ENCODE measurements around the gene CHID1.

CHID1 gene

GRCh38 chr11:820655-821511 lies 89.7 kb downstream of the CHID1 start:
- no peak for DNase-seq (ENCODE audit: low read depth)
- peak overlapping the region; percentile 80 for H3K4me3 ChIP-seq (ENCODE audit: low read depth, low read length)
- TF ChIP-seq, protein P1, sequence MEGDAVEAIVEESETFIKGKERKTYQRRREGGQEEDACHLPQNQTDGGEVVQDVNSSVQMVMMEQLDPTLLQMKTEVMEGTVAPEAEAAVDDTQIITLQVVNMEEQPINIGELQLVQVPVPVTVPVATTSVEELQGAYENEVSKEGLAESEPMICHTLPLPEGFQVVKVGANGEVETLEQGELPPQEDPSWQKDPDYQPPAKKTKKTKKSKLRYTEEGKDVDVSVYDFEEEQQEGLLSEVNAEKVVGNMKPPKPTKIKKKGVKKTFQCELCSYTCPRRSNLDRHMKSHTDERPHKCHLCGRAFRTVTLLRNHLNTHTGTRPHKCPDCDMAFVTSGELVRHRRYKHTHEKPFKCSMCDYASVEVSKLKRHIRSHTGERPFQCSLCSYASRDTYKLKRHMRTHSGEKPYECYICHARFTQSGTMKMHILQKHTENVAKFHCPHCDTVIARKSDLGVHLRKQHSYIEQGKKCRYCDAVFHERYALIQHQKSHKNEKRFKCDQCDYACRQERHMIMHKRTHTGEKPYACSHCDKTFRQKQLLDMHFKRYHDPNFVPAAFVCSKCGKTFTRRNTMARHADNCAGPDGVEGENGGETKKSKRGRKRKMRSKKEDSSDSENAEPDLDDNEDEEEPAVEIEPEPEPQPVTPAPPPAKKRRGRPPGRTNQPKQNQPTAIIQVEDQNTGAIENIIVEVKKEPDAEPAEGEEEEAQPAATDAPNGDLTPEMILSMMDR (IDR thresholded peaks at IDR 0.05; ENCODE audit: control insufficient read depth, extremely low read depth, insufficient read depth), result no peak

DNA sequence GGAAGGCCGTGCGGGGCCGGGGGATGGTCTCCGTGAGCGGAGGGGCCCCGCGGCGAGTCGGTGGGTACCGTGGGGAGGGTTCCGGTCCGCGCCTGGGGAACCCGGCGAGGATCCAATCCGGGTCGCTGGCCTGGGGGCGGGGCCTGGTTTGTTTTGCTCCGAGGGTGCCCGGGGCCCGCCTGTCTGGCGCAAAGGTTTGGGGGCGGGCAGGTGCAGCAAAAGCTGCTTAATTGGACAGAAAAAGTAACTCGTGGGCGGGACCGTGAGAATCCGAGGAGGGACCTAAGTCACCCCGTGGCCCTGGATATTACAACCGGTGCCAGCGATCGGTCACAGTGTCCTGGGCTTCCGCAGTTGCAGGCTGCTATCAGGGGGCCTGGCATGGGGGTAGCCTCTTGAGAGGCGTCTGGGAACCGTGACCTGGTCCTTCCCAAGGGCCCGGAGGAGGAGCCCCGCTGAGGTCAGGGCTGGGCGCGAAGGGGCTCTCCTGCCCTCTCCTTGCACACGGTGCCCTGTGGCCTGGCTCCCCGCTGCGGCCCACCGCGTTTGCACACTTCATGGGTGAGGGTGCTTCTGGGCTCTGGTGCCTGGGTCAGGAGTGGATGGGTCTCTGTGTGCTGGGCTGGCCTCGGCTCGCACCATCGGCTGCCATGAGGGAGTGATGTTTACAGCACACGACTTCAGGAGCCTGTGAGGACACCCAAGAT lies 90.5 kb downstream of the CHID1 start:
- peak; percentile 91 for DNase-seq (ENCODE audit: low read depth)
- TF ChIP-seq, protein P1 (IDR thresholded peaks at IDR 0.05; ENCODE audit: control insufficient read depth, extremely low read depth, insufficient read depth), result no peak
- peak overlapping the region; percentile 80 for H3K4me3 ChIP-seq (ENCODE audit: low read depth, low read length)

DNA sequence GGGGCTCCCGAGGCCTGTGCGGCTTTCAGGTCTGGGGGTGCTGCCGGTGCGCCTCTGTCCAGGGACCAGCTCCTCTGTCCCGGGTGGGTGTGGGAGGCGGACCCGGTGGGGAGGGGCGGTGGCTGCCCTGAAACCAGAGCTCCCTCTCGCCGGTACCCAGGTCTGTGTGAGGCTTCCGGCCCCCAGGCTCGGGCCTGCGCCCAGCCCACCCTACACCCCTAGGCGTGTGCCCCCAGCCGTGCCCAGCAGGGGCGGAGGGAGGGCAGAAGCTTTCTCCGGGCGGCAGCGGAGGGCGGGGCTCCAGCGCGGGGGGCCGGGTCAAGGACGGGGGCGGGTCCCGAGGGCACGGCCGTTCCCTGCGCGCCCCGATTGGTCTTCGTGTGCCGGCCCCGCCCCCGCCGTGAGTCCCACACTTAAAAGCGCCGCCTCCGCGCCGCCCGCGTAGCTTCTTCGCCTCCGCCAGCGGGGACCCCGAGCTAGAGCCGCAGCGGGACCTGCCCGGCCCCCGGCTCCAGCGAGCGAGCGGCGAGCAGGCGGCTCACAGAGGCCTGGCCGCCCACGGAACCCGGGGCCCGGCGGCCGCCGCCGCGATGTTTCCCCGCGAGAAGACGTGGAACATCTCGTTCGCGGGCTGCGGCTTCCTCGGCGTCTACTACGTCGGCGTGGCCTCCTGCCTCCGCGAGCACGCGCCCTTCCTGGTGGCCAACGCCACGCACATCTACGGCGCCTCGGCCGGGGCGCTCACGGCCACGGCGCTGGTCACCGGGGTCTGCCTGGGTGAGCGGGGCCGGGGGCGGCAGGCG lies 91.3 kb downstream of the CHID1 start:
- H3K4me3 ChIP-seq (ENCODE audit: low read depth, low read length), result peak overlapping the region; percentile 80
- DNase-seq (ENCODE audit: low read depth), result no peak
- TF ChIP-seq, protein P1 (IDR thresholded peaks at IDR 0.05; ENCODE audit: control insufficient read depth, extremely low read depth, insufficient read depth), result no peak

DNA sequence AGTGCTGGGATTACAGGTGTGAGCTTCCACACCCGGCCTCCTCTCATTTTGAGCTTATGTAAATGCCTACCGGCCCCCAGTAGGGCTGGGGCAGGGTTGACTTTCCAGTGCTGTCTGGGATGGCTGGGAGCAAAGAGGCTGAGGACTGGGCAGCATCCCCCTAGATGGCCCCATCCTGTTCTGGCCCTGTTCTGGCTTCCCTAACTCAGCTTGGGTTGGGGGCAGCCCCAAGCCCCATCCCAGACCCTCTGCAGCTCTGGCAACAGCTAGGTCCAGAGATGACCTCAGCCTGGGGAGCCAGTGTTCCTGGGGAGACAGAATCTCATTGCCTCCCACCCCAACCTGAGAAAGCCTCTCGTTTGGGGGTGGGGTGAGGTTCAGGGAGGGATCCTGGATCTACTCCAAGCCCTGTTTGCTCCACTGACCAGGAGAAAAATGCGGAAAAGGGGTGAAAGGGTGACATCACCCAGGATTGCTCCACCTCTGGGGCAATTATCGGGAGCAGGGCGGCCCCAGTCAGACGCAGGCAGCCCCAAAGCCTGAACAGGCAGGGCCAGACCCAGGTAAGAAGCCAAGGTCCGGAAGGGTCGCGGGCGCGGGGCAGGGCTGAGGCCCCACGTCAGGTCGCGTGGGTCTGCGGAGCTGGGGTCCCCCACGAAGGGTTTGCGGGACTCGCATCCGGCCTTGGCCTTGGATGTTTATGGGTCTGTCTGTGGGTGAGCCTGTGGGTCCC lies 92.0 kb downstream of the CHID1 start, which contains the start of gene PNPLA2:
PNPLA2 (plus strand) TSS at position 519 of the 733 bp plus-strand sequence. CDS start 805 bp downstream, outside the sequence.
- no peak for DNase-seq (ENCODE audit: low read depth)
- TF ChIP-seq, protein P1 (IDR thresholded peaks at IDR 0.05; ENCODE audit: control insufficient read depth, extremely low read depth, insufficient read depth), result no peak
- peak within 1 kb of the TSS; percentile 80 for H3K4me3 ChIP-seq (ENCODE audit: low read depth, low read length)

Measured in LNCaP clone FGC (cell line).